Stimulated activated CD8-positive, alpha-beta memory T cell treated with anti-CD3 and anti-CD28 coated beads, Interleukin-2, amount 100 ng/mL, for 48 hours (primary cell): ENCODE results near the gene COASY.

ENCODE experiments used
- DNase-seq, 2 donors: peaks; one replicate each; pipeline ENCODE4 v3.0.0-alpha.2; 2020; ENCODE audit warnings: low read depth in 2 of 2

Gene COASY

GRCh38 chr17:42613699-42614295 lies 51.8 kb downstream of the COASY start:
- no peak for DNase-seq
